ENCODE measurements around the gene SAP30BP.
A peak's percentile ranks its signal among the peaks of the same experiment; 100 is the strongest.

The SAP30BP gene

GRCh38 chr17:75652341-75652740 lies 14.8 kb upstream of the SAP30BP start:
- no peak for TF ChIP-seq CTCF (conservative IDR thresholded peaks at IDR 0.05)
- H3K27ac ChIP-seq = no peak overlapping the region

- H3K27ac ChIP-seq = no peak overlapping the region; the same call in 1 of the 2 replicates
Measured at GRCh38 chr17:75652934-75653549, 14.1 kb upstream of the SAP30BP start.

GRCh38 chr17:75654176-75654575 lies 13.0 kb upstream of the SAP30BP start:
- peak overlapping the region; percentile 40 for H3K27ac ChIP-seq

More at GRCh38 chr17:75652934-75653549, 14.1 kb upstream of the SAP30BP start:
- TF ChIP-seq CTCF (conservative IDR thresholded peaks at IDR 0.05) = peak; percentile 74

GRCh38 chr17:75658237-75658636 lies 8.9 kb upstream of the SAP30BP start:
- TF ChIP-seq CTCF (conservative IDR thresholded peaks at IDR 0.05) = no peak

More at GRCh38 chr17:75654176-75654575, 13.0 kb upstream of the SAP30BP start:
- TF ChIP-seq CTCF (conservative IDR thresholded peaks at IDR 0.05) = peak; percentile 68

GRCh38 chr17:75661531-75661930 lies 5.6 kb upstream of the SAP30BP start:
- H3K27ac ChIP-seq = no peak overlapping the region
- no peak for TF ChIP-seq CTCF (conservative IDR thresholded peaks at IDR 0.05)

More at GRCh38 chr17:75658237-75658636, 8.9 kb upstream of the SAP30BP start:
- no peak overlapping the region for H3K27ac ChIP-seq

- no peak overlapping the region for H3K27ac ChIP-seq
Measured at GRCh38 chr17:75662511-75662910, 4.6 kb upstream of the SAP30BP start.

GRCh38 chr17:75664099-75664549 lies 3.0 kb upstream of the SAP30BP start:
- H3K27ac ChIP-seq = no peak overlapping the region
- TF ChIP-seq CTCF (conservative IDR thresholded peaks at IDR 0.05) = no peak

More at GRCh38 chr17:75662511-75662910, 4.6 kb upstream of the SAP30BP start:
- TF ChIP-seq CTCF (conservative IDR thresholded peaks at IDR 0.05) = no peak
